ENCODE data around the gene MACROD2.

DNA sequence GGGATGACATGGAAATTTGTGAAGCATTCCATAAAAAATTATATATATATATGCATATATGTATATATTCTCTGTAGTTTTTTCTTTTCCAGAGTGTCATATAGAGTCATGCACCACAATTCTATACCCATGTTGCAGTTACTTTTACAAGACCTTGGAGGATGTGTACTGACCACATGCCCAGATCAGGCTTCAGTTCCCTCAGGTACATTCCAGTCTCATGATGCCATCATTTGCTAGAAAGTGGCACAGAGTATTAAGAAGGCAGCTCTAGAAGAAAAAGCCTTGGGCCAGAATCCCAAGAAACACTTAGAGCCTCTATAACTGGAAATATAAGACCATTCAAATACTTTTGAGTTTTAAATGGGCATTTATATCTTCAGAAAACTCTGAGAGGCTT, 1027.6 kb downstream of the MACROD2 start:
- TF ChIP-seq, protein P1, sequence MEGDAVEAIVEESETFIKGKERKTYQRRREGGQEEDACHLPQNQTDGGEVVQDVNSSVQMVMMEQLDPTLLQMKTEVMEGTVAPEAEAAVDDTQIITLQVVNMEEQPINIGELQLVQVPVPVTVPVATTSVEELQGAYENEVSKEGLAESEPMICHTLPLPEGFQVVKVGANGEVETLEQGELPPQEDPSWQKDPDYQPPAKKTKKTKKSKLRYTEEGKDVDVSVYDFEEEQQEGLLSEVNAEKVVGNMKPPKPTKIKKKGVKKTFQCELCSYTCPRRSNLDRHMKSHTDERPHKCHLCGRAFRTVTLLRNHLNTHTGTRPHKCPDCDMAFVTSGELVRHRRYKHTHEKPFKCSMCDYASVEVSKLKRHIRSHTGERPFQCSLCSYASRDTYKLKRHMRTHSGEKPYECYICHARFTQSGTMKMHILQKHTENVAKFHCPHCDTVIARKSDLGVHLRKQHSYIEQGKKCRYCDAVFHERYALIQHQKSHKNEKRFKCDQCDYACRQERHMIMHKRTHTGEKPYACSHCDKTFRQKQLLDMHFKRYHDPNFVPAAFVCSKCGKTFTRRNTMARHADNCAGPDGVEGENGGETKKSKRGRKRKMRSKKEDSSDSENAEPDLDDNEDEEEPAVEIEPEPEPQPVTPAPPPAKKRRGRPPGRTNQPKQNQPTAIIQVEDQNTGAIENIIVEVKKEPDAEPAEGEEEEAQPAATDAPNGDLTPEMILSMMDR (IDR thresholded peaks at IDR 0.05): no peak
- no peak for TF ChIP-seq POLR2A (IDR thresholded peaks at IDR 0.05)
